Esophagus muscularis mucosa (tissue), 4 donors: Measurements from ENCODE around the gene IL1RN. TPM values are rescaled to one million over a fixed set of nuclear protein-coding genes. Genes with fewer than 3 reads are reported as not detected.
A peak's percentile ranks its signal among the peaks of the same experiment; 100 is the strongest.
"Not testable (repeated sequence)": the region's sequence is repeated elsewhere in the genome, so short reads cannot be mapped to it uniquely, and the experiment has no call there.

Experiments used
- DNase-seq: peaks from one replicate; pipeline ENCODE4 v3.0.0-alpha.2; 2017; ENCODE audit errors: extremely low spot score
- H3K27ac ChIP-seq, 4 donors: fragments of 200-600 bp; sonication (generic); replicated peaks in 1 of 4; 1 replicate in 3 of 4; 2 replicates in 1 of 4; pipeline ENCODE4 v1.5.1; 2016 to 2019; ENCODE audit warnings: mild to moderate bottlenecking in 1 of 4
- H3K27me3 ChIP-seq, 4 donors: fragments of 200-600 bp; sonication (generic); one replicate each; pipeline versions ENCODE4 v1.5.1 to v1.6.0; 2016 to 2019
- H3K36me3 ChIP-seq, 4 donors: fragments of 200-600 bp; sonication (generic); one replicate each; pipeline ENCODE4 v1.5.1; 2016 to 2019
- H3K4me1 ChIP-seq, 4 donors: fragments of 200-600 bp; sonication (generic); one replicate each; pipeline ENCODE4 v1.5.1; 2016 to 2019
- H3K4me3 ChIP-seq, 4 donors: fragments of 200-600 bp; sonication (generic); 1 replicate in 2 of 4; 2 replicates in 2 of 4; pipeline ENCODE4 v1.5.1; 2016 to 2019; ENCODE audit warnings: mild to moderate bottlenecking in 4 of 4, moderate library complexity in 1 of 4
- H3K9me3 ChIP-seq, 4 donors: fragments of 200-600 bp; sonication (generic); 1 replicate in 3 of 4; 2 replicates in 1 of 4; pipeline ENCODE4 v1.5.1; 2016 to 2019
- CTCF ChIP-seq, 3 experiments: fragments of 200-600 bp in 2 of 3; fragments of 450-650 bp in 1 of 3; sonication (generic) in 2 of 3; IDR thresholded peaks; one replicate each; pipeline ENCODE4 v1.5.1; 2017 to 2019; ENCODE audit warnings: antibody characterized with exemption in 3 of 3, mild to moderate bottlenecking in 2 of 3, moderate library complexity in 1 of 3
- EP300 ChIP-seq: sonication (generic); formaldehyde crosslinking; IDR thresholded peaks from one replicate; pipeline ENCODE4 v1.6.1; 2017; ENCODE audit warnings: antibody characterized with exemption
- POLR2A ChIP-seq: fragments of 450-650 bp; IDR thresholded peaks from one replicate; pipeline ENCODE4 v1.6.1; 2017; ENCODE audit warnings: antibody characterized with exemption, moderate library complexity, mild to moderate bottlenecking, low read depth
- POLR2AphosphoS5 ChIP-seq, 2 donors: sonication (generic); formaldehyde crosslinking; IDR thresholded peaks; one replicate each; pipeline ENCODE4 v1.6.1; 2017; ENCODE audit warnings: antibody characterized with exemption in 2 of 2
- WGBS: methylation state at CpG from one replicate; pipeline ENCODE4 v1.1.5; 2018; 5-methylcytosine and 5-hydroxymethylcytosine counted together
- intact Hi-C: fragments of 100-400 bp; cut with DNase I; formaldehyde crosslinking; loops from one replicate; pipeline ENCODE4 v1.15.1; 2023
- total RNA-seq, 4 donors: library from RNA; depleted of rRNA; stranded (reverse); fragments of >200 nt; gene quantifications; one replicate each; pipeline versions ENCODE4 v1.1.0 to v1.2.1, GENCODE V29; 2016

IL1RN gene
- total RNA-seq, 4 donors from 2014 or later: 0.40 to 4.1 (median 0.83) TPM; not detected in 1

- Histone ChIP-seq H3K27me3 (peaks cover 0 to 14% (median 0%) of the 10 kb centered on the region in 4 donors), H3K4me1 (no peaks in the 10 kb centered on the region), H3K36me3 (no peaks in the 10 kb centered on the region), H3K27ac (no peak overlapping the region), H3K9me3 (peaks cover 0 to 3% (median 0%) of the 10 kb centered on the region in 4 donors), H3K4me3 (no peak overlapping the region)
- 90% methylated on average over 5 of the region's 5 CpGs for WGBS
- TF ChIP-seq POLR2A (no peak), POLR2AphosphoS5 (IDR thresholded peaks at IDR 0.05) (no peak), CTCF (IDR thresholded peaks at IDR 0.05) (no peak), EP300 (no peak)
- peak; percentile 89 for DNase-seq
- intact Hi-C loops: no loop called here
Observed at GRCh38 chr2:113092864-113093612, 34.4 kb upstream of the IL1RN start.

- WGBS: 54% methylated on average over 2 of the region's 2 CpGs
- Histone ChIP-seq H3K36me3 (no peaks in the 10 kb centered on the region), H3K27ac (no peak overlapping the region), H3K27me3 (peaks cover 0 to 13% (median 0%) of the 10 kb centered on the region in 4 donors), H3K4me1 (no peaks in the 10 kb centered on the region), H3K9me3 (peaks cover 0 to 3% (median 0%) of the 10 kb centered on the region in 4 donors), H3K4me3 (no peak overlapping the region)
- TF ChIP-seq CTCF (IDR thresholded peaks at IDR 0.05) (no peak), POLR2AphosphoS5 (IDR thresholded peaks at IDR 0.05) (no peak), POLR2A (no peak), EP300 (no peak)
- intact Hi-C loops: no loop called here
- peak; percentile 37 for DNase-seq
Observed at GRCh38 chr2:113093613-113093977, 33.8 kb upstream of the IL1RN start.

GRCh38 chr2:113096306-113096705 lies 31.1 kb upstream of the IL1RN start:
- DNase-seq, intact Hi-C loops, H3K4me3 ChIP-seq, H3K27ac ChIP-seq, H3K9me3 ChIP-seq, H3K4me1 ChIP-seq, H3K36me3 ChIP-seq: not testable (repeated sequence)
- peaks cover 0 to 10% (median 0%) of the 10 kb centered on the region in 4 donors for H3K27me3 ChIP-seq
- 88% methylated on average over 13 of the region's 14 CpGs for WGBS

- H3K36me3 ChIP-seq, DNase-seq, H3K9me3 ChIP-seq, H3K4me3 ChIP-seq, H3K4me1 ChIP-seq, H3K27ac ChIP-seq, intact Hi-C loops: not testable (repeated sequence)
- peaks cover 0 to 10% (median 0%) of the 10 kb centered on the region in 4 donors for H3K27me3 ChIP-seq
- 92% methylated on average over 2 of the region's 2 CpGs for WGBS
Observed at GRCh38 chr2:113096842-113097618, 30.4 kb upstream of the IL1RN start.

- intact Hi-C loops: no loop called here
- H3K9me3 ChIP-seq: peaks cover 0 to 3% (median 2%) of the 10 kb centered on the region in 4 donors
- no peaks in the 10 kb centered on the region for H3K4me1 ChIP-seq
- H3K27me3 ChIP-seq: peaks cover 0 to 2% (median 0%) of the 10 kb centered on the region in 4 donors
- no peak overlapping the region for H3K4me3 ChIP-seq
- H3K27ac ChIP-seq: no peak overlapping the region
- H3K36me3 ChIP-seq: no peaks in the 10 kb centered on the region
- DNase-seq: peak; percentile 19
- WGBS: 92% methylated on average over 4 of the region's 4 CpGs
- no peak for TF ChIP-seq CTCF (IDR thresholded peaks at IDR 0.05)
- TF ChIP-seq EP300: no peak
- TF ChIP-seq POLR2AphosphoS5 (IDR thresholded peaks at IDR 0.05): no peak
- TF ChIP-seq POLR2A: no peak
Observed at GRCh38 chr2:113098041-113098440, 29.4 kb upstream of the IL1RN start.
